K562 (cell line): ENCODE results near the gene TMPRSS11D. TPM values are rescaled to one million over a fixed set of nuclear protein-coding genes. Genes with fewer than 3 reads are reported as not detected.

ENCODE experiments used
- ATAC-seq: fragments of 200-7000 bp; cut with Tn5 transposase; 3 replicates; pipeline ENCODE4 v1.9.1; 2020; ENCODE audit warnings: moderate library complexity
- BruUV-seq: library from RNA; stranded (reverse); fragments of 400-500 nt; replicated peaks from 2 replicates; lab custom pipeline; 2021; lab: Mats Ljungman, UMichigan
- CTCF ChIA-PET: fragments of 300-600 bp; formaldehyde crosslinking; extraction: SDS; loops from one replicate; lab custom pipeline; 2021; ENCODE audit warnings: low intra/inter-chr PET ratio; lab: Yijun Ruan, JAX
- POLR2A ChIA-PET: fragments of 300-600, 350-650 bp; sonication (Branson Sonifier 250); formaldehyde crosslinking; extraction: SDS; loops from one replicate; lab custom pipeline; 2021; ENCODE audit warnings: antibody characterized with exemption, inconsistent platforms; lab: Yijun Ruan, JAX
- DNase-seq, 4 experiments: peaks; one replicate each; pipeline versions ENCODE4 v3.0.0 to v3.0.0-alpha.2; 2011 to 2018; ENCODE audit warnings: low spot score in 3 of 4, mixed read lengths in 3 of 4; ENCODE audit errors: extremely low read depth in 1 of 4
- FAIRE-seq: peaks from 2 replicates; lab custom pipeline; 2011; peaks lifted over from hg19 to GRCh38; lab: Jason Lieb, UNC
- H2AFZ ChIP-seq: 2 replicates; pipeline ENCODE4 v1.6.0; 2011; ENCODE audit warnings: low read depth, low read length, control low read depth, inconsistent platforms
- H3K27ac ChIP-seq: fragments of 200-600 bp; 3 replicates; pipeline ENCODE4 v1.8.0; 2011; ENCODE audit warnings: low read depth, mild to moderate bottlenecking, control low read depth, inconsistent platforms, low read length, moderate library complexity, mixed read lengths; ENCODE audit errors: extremely low read depth
- H3K27me3 ChIP-seq, 2 experiments: fragments of 300-600 bp in 1 of 2; 2 replicates in 1 of 2; 3 replicates in 1 of 2; pipeline versions ENCODE4 v1.6.0 to v1.8.0; 2011; ENCODE audit warnings: inconsistent platforms in 2 of 2, low read length in 2 of 2, mild to moderate bottlenecking in 1 of 2, mixed read lengths in 1 of 2, moderate library complexity in 1 of 2; ENCODE audit not compliant: control insufficient read depth in 2 of 2, insufficient read depth in 2 of 2
- H3K36me3 ChIP-seq: fragments of 300-600 bp; 3 replicates; pipeline ENCODE4 v1.8.0; 2011; ENCODE audit warnings: mild to moderate bottlenecking, low read length, inconsistent platforms; ENCODE audit not compliant: control insufficient read depth, insufficient read depth
- H3K4me1 ChIP-seq, 2 experiments: fragments of 200-600 bp in 1 of 2; replicated peaks in 1 of 2; 2 replicates in 1 of 2; 3 replicates in 1 of 2; pipeline versions ENCODE4 v1.5.1 to v1.8.0; 2011; ENCODE audit warnings: inconsistent platforms in 2 of 2, low read length in 2 of 2, mild to moderate bottlenecking in 1 of 2, mixed read lengths in 1 of 2, moderate library complexity in 1 of 2; ENCODE audit not compliant: control insufficient read depth in 2 of 2, insufficient read depth in 2 of 2
- H3K4me2 ChIP-seq: 2 replicates; pipeline ENCODE4 v1.6.1; 2011; ENCODE audit warnings: low read length, control low read depth, inconsistent platforms, mixed read lengths; ENCODE audit not compliant: insufficient read depth
- H3K4me3 ChIP-seq: fragments of 200-600 bp; sonication (generic), shearing (Covaris generic); 2 replicates; pipeline ENCODE4 v1.5.1; 2016; ENCODE audit warnings: control low read depth, inconsistent platforms
- H3K79me2 ChIP-seq: fragments of 200-600 bp; 3 replicates; pipeline ENCODE4 v1.8.0; 2011; ENCODE audit warnings: low read length, inconsistent platforms; ENCODE audit not compliant: control insufficient read depth, insufficient read depth
- H3K9ac ChIP-seq, 2 experiments: 2 replicates each; pipeline versions ENCODE4 v1.6.0 to v1.6.1; 2011; ENCODE audit warnings: low read depth in 2 of 2, low read length in 2 of 2, control low read depth in 1 of 2, inconsistent platforms in 1 of 2, mild to moderate bottlenecking in 1 of 2, mixed read lengths in 1 of 2; ENCODE audit not compliant: insufficient read depth in 1 of 2
- H3K9me1 ChIP-seq: one replicate; pipeline ENCODE4 v1.6.0; 2011; ENCODE audit warnings: inconsistent platforms, mild to moderate bottlenecking, low read length, moderate library complexity; ENCODE audit not compliant: control insufficient read depth, insufficient read depth
- H3K9me3 ChIP-seq: replicated peaks from 2 replicates; pipeline ENCODE4 v1.5.1; 2011; ENCODE audit warnings: low read depth, low read length, inconsistent platforms; ENCODE audit not compliant: control insufficient read depth, insufficient read depth
- H4K20me1 ChIP-seq: replicated peaks from 2 replicates; pipeline ENCODE4 v1.6.1; 2011; ENCODE audit warnings: low read length, inconsistent platforms, mixed read lengths; ENCODE audit not compliant: control insufficient read depth, insufficient read depth
- BACH1 ChIP-seq: fragments of 200-800 bp; sonication (Bioruptor generic); IDR thresholded peaks from 2 replicates; pipeline ENCODE4 v1.6.1; 2016; ENCODE audit warnings: missing genetic modification characterization, missing compliant biosample characterization
- CC2D1A ChIP-seq: fragments of 450-650 bp; IDR thresholded peaks from 2 replicates; pipeline ENCODE4 v1.6.1; 2017; ENCODE audit warnings: mild to moderate bottlenecking
- HSF4 ChIP-seq: fragments of 250-450 bp; sonication (Bioruptor Pico); IDR thresholded peaks from 2 replicates; pipeline ENCODE4 v2.1.2; 2022; ENCODE audit warnings: mild to moderate bottlenecking, moderate library complexity, borderline replicate concordance
- NCOR1 ChIP-seq: fragments of 450-650 bp; IDR thresholded peaks from 2 replicates; pipeline ENCODE4 v1.6.1; 2016; ENCODE audit warnings: mild to moderate bottlenecking, moderate library complexity
- POU5F1 ChIP-seq: fragments of 150-350 bp; IDR thresholded peaks from 2 replicates; pipeline ENCODE4 v1.6.1; 2014; ENCODE audit warnings: borderline replicate concordance, low read length, low read depth, mild to moderate bottlenecking; ENCODE audit not compliant: partially characterized antibody
- RBM15 ChIP-seq: fragments of 200-400 bp; formaldehyde crosslinking; IDR thresholded peaks from 2 replicates; pipeline ENCODE4 v1.6.1; 2018; ENCODE audit warnings: mild to moderate bottlenecking, low read length, moderate library complexity; ENCODE audit not compliant: insufficient read depth
- SMAD2 ChIP-seq: fragments of 150-350 bp; IDR thresholded peaks from 2 replicates; pipeline ENCODE4 v1.6.1; 2014; ENCODE audit warnings: low read depth, mild to moderate bottlenecking, low read length
- XRCC3 ChIP-seq: fragments of 450-650 bp; IDR thresholded peaks from 2 replicates; pipeline ENCODE4 v1.6.1; 2017; ENCODE audit warnings: mild to moderate bottlenecking, moderate library complexity
- ZNF41 ChIP-seq: fragments of 250-450 bp; sonication (Bioruptor Pico); conservative IDR thresholded peaks from 2 replicates; pipeline ENCODE4 v1.4.0; 2020; ENCODE audit warnings: mild to moderate bottlenecking
- WGBS: fragments of 100-300 bp; shearing (Covaris generic); methylation state at CpG from one replicate; pipeline ENCODE4 v1.1.6; 2016; ENCODE audit warnings: low coverage, mixed read lengths; ENCODE audit not compliant: insufficient coverage; ENCODE audit errors: missing lambda C conversion rate; 5-methylcytosine and 5-hydroxymethylcytosine counted together
- in situ Hi-C: fragments of 300-500 bp; cut with MboI; formaldehyde crosslinking; loops from 4 replicates; pipeline ENCODE4 v1.15.0; 2018; ENCODE audit warnings: inconsistent platforms, mixed read lengths
- intact Hi-C: fragments of 100-400 bp; cut with micrococcal nuclease; formaldehyde crosslinking; loops from 2 replicates; pipeline ENCODE4 v1.14.2; 2022
- polyA plus RNA-seq, 8 experiments: library from polyadenylated mRNA; depleted of rRNA in 4 of 8; stranded (reverse) in 5 of 8; unstranded in 3 of 8; fragments of >200 nt; fragmentation: Nextera tagmentation in 2 of 8; fragmentation: Illumina TruSeq in 1 of 8; extraction: Ambion mirVana in 2 of 8; extraction: Trizol in 1 of 8; gene quantifications; 2 replicates each; pipeline versions ENCODE4 v1.2.1 to v1.2.3, GENCODE V29; 2011 to 2014; ENCODE audit warnings: inconsistent platforms in 1 of 8, missing spikeins in 1 of 8
- total RNA-seq, 7 experiments: library from RNA; depleted of rRNA in 6 of 7; stranded (reverse); fragments of >200 nt in 6 of 7; fragmentation: Illumina TruSeq in 2 of 7; extraction: Trizol in 2 of 7; gene quantifications; 2 replicates each; pipeline versions ENCODE4 v1.2.1 to v1.2.3, GENCODE V29; 2011 to 2021; ENCODE audit warnings: low replicate concordance in 1 of 7
- TF ChIP-seq, protein P1 (sequence below): fragments of 450-650 bp; conservative IDR thresholded peaks from 2 replicates; pipeline ENCODE4 v1.6.1; 2016; ENCODE audit warnings: missing genetic modification characterization, low read depth, mild to moderate bottlenecking, control low read depth, missing compliant biosample characterization
- TF ChIP-seq, protein P2 (sequence below): fragments of 150-350 bp; conservative IDR thresholded peaks from 2 replicates; pipeline ENCODE4 v1.6.1; 2014; ENCODE audit warnings: low read length
- TF ChIP-seq, protein P3 (sequence below): sonication (generic); formaldehyde crosslinking; IDR thresholded peaks from 2 replicates; pipeline ENCODE4 v1.4.0; 2020; ENCODE audit warnings: mild to moderate bottlenecking, missing genetic modification reagents

TMPRSS11D gene
- total and polyA plus RNA-seq, 9 of the 15 experiments (the other 6 are each of a cell fraction or from before 2014, with no cell fraction given), result not detected

DNA sequence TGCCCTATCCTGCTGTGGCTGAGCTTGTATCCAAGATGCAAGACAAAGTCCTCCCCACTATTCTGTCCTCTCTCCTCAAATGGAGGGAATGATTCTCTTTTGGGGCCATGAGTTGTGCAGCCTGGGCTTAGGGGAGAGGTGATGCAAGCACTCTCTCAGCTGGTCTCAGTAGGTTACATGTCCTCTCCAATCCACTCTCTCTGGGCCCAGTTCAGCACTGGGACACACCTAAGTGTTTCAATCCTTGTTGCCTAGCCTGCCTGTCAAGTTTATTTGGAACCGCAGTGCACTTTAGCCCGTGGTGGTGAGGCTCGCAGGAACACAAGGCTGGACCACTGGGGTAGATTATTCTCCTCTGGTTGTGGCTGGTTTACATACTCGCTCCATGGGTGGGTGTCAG, 23.8 kb upstream of the TMPRSS11D start:
- H3K9me3 ChIP-seq, result no peaks in the 10 kb centered on the region
- in situ Hi-C loops, result no loop called here
- H3K27me3 ChIP-seq, result no peaks in the 10 kb centered on the region
- DNase-seq, result no peak
- POLR2A ChIA-PET, result no interaction called here
- H2AFZ ChIP-seq, result no peak overlapping the region
- H3K36me3 ChIP-seq, result no peaks in the 10 kb centered on the region
- no peak for FAIRE-seq
- intact Hi-C loops, result no loop called here
- no peak overlapping the region for H3K9ac ChIP-seq
- TF ChIP-seq, protein P1, sequence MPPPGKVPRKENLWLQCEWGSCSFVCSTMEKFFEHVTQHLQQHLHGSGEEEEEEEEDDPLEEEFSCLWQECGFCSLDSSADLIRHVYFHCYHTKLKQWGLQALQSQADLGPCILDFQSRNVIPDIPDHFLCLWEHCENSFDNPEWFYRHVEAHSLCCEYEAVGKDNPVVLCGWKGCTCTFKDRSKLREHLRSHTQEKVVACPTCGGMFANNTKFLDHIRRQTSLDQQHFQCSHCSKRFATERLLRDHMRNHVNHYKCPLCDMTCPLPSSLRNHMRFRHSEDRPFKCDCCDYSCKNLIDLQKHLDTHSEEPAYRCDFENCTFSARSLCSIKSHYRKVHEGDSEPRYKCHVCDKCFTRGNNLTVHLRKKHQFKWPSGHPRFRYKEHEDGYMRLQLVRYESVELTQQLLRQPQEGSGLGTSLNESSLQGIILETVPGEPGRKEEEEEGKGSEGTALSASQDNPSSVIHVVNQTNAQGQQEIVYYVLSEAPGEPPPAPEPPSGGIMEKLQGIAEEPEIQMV (tag), result no peak
- TF ChIP-seq, protein P2, sequence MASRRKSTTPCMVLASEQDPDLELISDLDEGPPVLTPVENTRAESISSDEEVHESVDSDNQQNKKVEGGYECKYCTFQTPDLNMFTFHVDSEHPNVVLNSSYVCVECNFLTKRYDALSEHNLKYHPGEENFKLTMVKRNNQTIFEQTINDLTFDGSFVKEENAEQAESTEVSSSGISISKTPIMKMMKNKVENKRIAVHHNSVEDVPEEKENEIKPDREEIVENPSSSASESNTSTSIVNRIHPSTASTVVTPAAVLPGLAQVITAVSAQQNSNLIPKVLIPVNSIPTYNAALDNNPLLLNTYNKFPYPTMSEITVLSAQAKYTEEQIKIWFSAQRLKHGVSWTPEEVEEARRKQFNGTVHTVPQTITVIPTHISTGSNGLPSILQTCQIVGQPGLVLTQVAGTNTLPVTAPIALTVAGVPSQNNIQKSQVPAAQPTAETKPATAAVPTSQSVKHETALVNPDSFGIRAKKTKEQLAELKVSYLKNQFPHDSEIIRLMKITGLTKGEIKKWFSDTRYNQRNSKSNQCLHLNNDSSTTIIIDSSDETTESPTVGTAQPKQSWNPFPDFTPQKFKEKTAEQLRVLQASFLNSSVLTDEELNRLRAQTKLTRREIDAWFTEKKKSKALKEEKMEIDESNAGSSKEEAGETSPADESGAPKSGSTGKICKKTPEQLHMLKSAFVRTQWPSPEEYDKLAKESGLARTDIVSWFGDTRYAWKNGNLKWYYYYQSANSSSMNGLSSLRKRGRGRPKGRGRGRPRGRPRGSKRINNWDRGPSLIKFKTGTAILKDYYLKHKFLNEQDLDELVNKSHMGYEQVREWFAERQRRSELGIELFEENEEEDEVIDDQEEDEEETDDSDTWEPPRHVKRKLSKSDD, result no peak
- TF ChIP-seq SMAD2, result no peak
- no peak for TF ChIP-seq RBM15
- TF ChIP-seq CC2D1A, result no peak
- TF ChIP-seq ZNF41 (CRISPR knock-in tag), result no peak
- no peak for TF ChIP-seq BACH1 (tag)
- no peak for TF ChIP-seq XRCC3
- no peak for TF ChIP-seq HSF4
- no peak for TF ChIP-seq NCOR1
- no peak for TF ChIP-seq POU5F1
- TF ChIP-seq, protein P3, sequence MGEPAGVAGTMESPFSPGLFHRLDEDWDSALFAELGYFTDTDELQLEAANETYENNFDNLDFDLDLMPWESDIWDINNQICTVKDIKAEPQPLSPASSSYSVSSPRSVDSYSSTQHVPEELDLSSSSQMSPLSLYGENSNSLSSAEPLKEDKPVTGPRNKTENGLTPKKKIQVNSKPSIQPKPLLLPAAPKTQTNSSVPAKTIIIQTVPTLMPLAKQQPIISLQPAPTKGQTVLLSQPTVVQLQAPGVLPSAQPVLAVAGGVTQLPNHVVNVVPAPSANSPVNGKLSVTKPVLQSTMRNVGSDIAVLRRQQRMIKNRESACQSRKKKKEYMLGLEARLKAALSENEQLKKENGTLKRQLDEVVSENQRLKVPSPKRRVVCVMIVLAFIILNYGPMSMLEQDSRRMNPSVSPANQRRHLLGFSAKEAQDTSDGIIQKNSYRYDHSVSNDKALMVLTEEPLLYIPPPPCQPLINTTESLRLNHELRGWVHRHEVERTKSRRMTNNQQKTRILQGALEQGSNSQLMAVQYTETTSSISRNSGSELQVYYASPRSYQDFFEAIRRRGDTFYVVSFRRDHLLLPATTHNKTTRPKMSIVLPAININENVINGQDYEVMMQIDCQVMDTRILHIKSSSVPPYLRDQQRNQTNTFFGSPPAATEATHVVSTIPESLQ (CRISPR knock-in tag), result no peak
- BruUV-seq, result no TSS peak
- no peaks in the 10 kb centered on the region for H3K9me1 ChIP-seq
- H3K4me3 ChIP-seq, result no peak overlapping the region
- no peak overlapping the region for H3K27ac ChIP-seq
- no peaks in the 10 kb centered on the region for H4K20me1 ChIP-seq
- ATAC-seq, result peak; percentile 41; the same call in 1 of the 3 replicates
- H3K4me1 ChIP-seq, result no peaks in the 10 kb centered on the region
- no peaks in the 10 kb centered on the region for H3K79me2 ChIP-seq
- CTCF ChIA-PET, result no interaction called here
- WGBS, result 5% methylated on average over 4 of the region's 4 CpGs
- H3K4me2 ChIP-seq, result no peak overlapping the region
